Dedifferentiated amniotic fluid mesenchymal stem cell (primary cell): Measurements from ENCODE around the gene LMF1.
"Not testable (repeated sequence)": the region's sequence is repeated elsewhere in the genome, so short reads cannot be mapped to it uniquely, and the experiment has no call there.

Source experiments
- DNase-seq: peaks from one replicate; pipeline ENCODE4 v3.0.0-alpha.2; 2016; ENCODE audit errors: extremely low spot score

LMF1 gene

GRCh38 chr16:895371-895770, 75.4 kb downstream of the LMF1 start:
- DNase-seq, result no peak

DNA sequence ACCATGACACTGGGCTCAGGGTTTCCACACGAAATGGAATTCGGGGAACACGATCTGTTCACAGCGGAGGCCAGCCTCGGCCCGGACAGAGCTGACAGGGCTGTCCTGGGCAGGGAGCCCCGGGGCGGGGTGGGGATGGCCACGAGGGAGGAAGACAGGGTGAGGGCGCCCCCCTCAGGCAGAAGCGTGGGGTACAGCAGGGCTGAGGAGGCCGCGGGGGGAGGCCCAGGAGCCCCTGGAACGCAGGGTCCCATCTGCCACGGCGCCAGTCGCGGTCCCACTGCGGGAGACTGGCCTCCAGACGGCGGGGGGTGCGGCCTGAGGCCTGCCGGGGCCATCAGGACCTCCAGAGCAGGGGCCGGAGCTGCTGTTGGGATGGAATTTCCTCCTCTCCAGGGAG, 75.9 kb downstream of the LMF1 start:
- no peak for DNase-seq

DNA sequence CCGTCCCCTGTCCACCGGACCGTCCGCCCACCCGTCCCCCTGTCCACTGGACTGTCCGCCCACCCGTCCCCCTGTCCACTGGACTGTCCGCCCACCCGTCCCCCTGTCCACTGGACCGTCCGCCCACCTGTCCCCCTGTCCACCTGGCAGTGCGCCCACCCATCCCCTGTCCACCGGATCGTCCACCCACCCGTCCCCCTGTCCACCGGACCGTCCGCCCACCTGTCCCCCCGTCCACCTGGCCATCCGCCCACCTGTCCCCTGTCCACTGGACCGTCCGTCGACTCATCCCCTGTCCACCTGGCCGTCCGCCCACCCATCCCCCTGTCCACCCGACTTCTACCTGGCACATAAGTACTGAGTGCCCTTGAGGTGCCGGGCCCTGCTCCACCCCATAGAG, 76.6 kb downstream of the LMF1 start:
- no peak for DNase-seq

DNA sequence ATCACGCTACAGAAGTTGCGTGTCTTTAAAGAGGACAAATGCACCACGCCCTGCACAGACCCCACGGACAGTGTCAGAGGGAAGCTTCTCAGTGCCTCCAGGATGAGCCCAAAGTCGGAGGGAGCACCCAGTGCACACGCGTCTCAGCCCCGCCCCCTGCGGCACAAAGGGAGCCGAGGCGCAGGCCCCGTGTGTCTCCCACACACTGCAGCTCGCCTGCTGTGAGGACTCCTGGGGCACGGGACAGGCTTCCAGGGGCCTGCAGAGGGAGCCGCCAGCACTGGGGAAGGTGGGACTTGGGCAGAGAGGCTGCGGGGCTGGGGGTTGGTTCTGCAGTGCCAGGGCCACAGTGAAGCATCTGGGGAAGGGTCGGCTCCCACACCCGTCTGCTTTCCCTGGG, 77.4 kb downstream of the LMF1 start:
- no peak for DNase-seq

- no peak for DNase-seq
Measured at GRCh38 chr16:892536-893255, 78.1 kb downstream of the LMF1 start.

GRCh38 chr16:892006-892405, 78.8 kb downstream of the LMF1 start:
- DNase-seq, result no peak

DNA sequence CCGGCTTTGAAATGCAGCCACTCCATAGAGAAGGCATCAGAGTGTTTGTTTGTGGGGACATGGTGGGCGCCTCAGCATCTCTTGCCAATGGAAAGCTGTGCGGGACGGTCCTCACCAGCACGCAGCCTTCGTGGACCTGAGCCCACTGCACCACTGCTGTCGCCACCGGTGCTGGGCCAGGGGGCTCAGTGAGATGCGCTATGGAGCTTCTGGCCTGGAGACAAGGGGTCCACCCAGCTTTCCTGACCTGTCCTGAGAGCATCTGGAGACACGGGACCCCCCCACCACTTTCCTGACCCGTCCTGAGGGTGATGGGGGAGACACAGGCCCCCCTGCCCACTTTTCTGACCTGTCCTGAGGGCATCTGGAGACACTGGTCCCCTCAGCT, 79.4 kb downstream of the LMF1 start:
- no peak for DNase-seq

DNA sequence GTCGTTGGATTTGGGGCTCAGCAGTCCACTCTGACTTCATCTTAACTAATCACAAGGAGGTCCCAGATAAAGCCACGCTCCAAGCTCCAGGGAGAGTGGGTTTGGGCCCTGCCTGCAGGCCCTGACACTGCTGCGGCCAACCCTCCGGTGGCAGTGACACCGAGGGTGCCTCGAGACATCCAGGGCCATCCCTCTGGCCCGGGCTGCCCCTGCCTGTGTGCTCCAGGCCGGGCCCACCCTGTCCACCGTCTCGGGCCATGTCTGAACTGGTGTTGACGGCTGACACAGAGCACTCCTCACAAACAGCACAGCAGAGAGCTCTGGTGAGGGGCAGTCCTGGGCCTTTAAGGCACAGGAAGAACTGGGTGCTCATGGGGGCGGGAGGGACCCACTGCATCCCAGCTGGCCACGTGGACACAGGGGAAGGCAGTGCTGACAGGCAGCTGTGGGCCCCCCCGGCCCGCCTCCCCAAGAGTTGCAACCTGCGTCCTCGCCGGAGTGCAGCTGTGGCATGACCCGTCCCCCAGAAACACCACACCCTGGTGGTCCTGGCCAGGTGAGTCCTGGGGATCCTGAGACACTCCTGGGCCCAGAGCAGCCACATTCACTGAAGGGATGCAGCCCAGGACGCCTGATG, 80.0 kb downstream of the LMF1 start:
- no peak for DNase-seq

DNA sequence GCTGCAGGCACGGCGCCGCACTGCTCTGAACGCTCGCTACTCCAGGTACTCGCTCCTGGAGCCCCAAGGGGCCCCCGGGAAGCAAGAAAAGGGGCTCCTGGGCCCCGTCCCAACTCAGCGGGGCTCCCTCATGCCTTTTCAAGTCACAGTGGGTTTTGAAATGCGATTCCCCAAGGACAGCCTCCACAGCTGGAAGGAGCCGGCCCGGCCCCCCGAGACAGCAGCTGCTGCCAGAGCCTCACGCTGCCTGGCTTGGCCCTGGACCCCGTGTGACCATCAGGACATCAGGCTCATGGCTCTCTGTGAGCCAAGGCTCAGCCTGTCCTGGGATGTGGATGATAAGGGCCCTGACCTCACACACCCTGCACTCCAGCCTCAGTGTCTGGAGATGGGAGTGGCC, 80.6 kb downstream of the LMF1 start:
- no peak for DNase-seq

DNA sequence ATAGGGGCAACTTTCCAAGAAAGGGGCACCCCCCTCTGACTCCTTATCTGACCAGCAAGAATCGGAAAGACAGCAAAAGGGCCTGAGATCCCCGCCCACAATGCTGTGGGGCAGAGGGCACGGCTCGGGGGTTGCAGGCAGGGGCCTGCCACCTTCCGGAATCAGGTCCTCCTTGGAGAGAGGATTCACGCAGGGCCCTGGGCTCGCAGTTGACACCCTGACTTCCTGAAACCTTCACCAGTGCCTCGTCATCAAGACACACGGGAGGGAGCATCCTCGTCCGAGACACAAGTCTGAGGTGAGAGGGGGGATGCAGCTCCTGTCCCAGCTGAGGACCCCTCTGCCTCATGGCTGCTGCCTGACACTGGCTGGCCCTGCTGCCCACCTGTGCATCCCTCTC, 81.2 kb downstream of the LMF1 start:
- DNase-seq, result no peak

- DNase-seq, result no peak
Measured at GRCh38 chr16:888901-889570, 81.7 kb downstream of the LMF1 start.

- DNase-seq, result not testable (repeated sequence)
Measured at GRCh38 chr16:888456-888855, 82.3 kb downstream of the LMF1 start.

GRCh38 chr16:887846-888245, 82.9 kb downstream of the LMF1 start:
- no peak for DNase-seq

DNA sequence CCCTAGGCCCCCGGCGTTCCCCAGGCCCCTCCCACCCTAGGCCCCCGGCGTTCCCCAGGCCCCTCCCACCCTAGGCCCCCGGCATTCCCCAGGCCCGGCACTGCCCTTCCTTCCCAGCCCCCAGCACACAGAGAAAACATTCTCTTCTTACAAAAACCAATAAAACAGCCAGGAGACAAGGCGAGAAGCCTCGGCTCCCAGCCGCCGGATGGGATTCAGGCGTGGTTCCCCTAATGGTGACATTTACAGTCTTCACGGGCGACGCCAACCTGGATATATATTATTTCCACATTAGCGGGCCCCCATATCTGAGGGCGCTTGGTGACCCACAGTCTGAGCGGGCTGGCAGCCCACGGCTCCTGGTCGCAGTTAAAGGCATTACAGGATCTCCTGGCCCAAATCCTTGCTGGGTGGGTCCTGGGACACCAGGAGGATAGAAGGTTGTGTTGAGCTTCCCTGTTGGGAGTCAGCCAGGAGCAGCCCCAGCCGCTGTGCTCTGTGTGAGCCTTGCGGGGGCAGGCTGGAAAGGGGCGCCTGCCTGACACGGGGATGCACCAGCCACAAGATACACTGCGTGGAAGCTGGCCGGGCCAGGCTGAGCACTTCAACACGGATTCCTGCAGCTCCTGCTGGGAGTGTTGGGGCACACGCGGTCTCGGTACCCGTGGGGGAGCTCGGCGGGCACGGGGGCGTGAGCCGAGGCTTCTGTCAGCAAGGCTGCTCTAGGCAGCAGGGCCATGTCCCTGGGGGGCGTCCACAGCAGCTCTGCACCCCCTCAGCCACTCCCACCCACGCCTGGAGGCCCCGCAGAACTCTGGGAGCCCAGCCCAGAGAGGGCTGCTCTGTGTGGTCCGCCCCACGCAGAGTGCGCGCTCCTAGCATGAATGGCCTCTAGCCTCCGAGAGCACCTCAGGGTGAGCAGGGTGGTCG, 83.7 kb downstream of the LMF1 start:
- no peak for DNase-seq

GRCh38 chr16:886084-886543, 84.7 kb downstream of the LMF1 start:
- no peak for DNase-seq

- no peak for DNase-seq
Measured at GRCh38 chr16:885391-885790, 85.4 kb downstream of the LMF1 start.

- no peak for DNase-seq
Measured at GRCh38 chr16:884232-884631, 86.6 kb downstream of the LMF1 start.

- DNase-seq, result no peak
Measured at GRCh38 chr16:883781-884180, 87.0 kb downstream of the LMF1 start.

GRCh38 chr16:883340-883739, 87.4 kb downstream of the LMF1 start:
- no peak for DNase-seq

DNA sequence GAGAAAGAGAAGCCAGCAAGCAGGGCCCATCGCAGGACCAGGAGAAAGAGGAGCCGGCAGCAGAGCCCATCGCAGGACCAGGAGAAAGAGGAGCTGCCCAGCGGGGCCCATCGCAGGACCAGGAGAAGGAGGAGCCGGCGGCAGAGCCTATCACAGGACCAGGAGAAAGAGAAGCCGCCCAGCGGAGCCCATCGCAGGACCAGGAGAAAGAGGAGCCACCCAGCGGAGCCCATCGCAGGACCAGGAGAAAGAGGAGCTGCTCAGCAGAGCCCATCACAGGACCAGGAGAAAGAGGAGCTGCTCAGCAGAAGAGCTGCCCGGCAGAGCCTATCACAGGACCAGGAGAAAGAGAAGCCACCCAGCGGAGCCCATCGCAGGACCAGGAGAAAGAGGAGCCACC, 88.1 kb downstream of the LMF1 start:
- DNase-seq, result not testable (repeated sequence)

- no peak for DNase-seq
Measured at GRCh38 chr16:882256-882655, 88.5 kb downstream of the LMF1 start.
